Naive thymus-derived CD8-positive, alpha-beta T cell (primary cell): Measurements from ENCODE around the gene MYEOV. TPM values are rescaled to one million over a fixed set of nuclear protein-coding genes. Genes with fewer than 3 reads are reported as not detected.

ENCODE experiments used
- ATAC-seq, 2 donors: fragments of 150-1000 bp; cut with Tn5 transposase in 1 of 2; sonication (Bioruptor Pico), chemical (Tn5 transposase) in 1 of 2; 1 replicate in 1 of 2; 2 replicates in 1 of 2; pipeline ENCODE4 v1.10.0; 2021; ENCODE audit warnings: mild to moderate bottlenecking in 2 of 2, moderate library complexity in 2 of 2
- POLR2A ChIA-PET: fragments of 350-600 bp; sonication (Branson Sonifier 250); formaldehyde crosslinking; loops from one replicate; lab custom pipeline; 2021; ENCODE audit warnings: antibody characterized with exemption; lab: Charles Lee
- DNase-seq, 10 donors: peaks; one replicate each; pipeline versions ENCODE4 v3.0.0 to v3.0.0-alpha.2; 2020 to 2022
- H3K27ac Mint-ChIP-seq, 10 donors: one replicate each; pipeline ENCODE4 v1.8.0; 2020 to 2022; ENCODE audit warnings: mild to moderate bottlenecking in 10 of 10, mixed read lengths in 10 of 10, moderate library complexity in 4 of 10, inconsistent platforms in 1 of 10
- H3K27me3 Mint-ChIP-seq, 5 donors: one replicate each; pipeline ENCODE4 v1.8.0; 2021 to 2022; ENCODE audit warnings: mixed read lengths in 5 of 5
- H3K36me3 Mint-ChIP-seq, 3 donors: one replicate each; pipeline ENCODE4 v1.8.0; 2020 to 2022; ENCODE audit warnings: mixed read lengths in 3 of 3, mild to moderate bottlenecking in 2 of 3, inconsistent platforms in 1 of 3
- H3K4me1 Mint-ChIP-seq, 4 donors: one replicate each; pipeline ENCODE4 v1.8.0; 2021 to 2022; ENCODE audit warnings: mixed read lengths in 4 of 4
- H3K4me3 Mint-ChIP-seq, 10 donors: one replicate each; pipeline ENCODE4 v1.8.0; 2020 to 2022; ENCODE audit warnings: mild to moderate bottlenecking in 10 of 10, mixed read lengths in 10 of 10, moderate library complexity in 6 of 10, inconsistent platforms in 1 of 10
- H3K9me3 Mint-ChIP-seq, 9 donors: one replicate each; pipeline ENCODE4 v1.8.0; 2020 to 2022; ENCODE audit warnings: mixed read lengths in 9 of 9, mild to moderate bottlenecking in 3 of 9, inconsistent platforms in 1 of 9, moderate library complexity in 1 of 9
- polyA plus RNA-seq, 3 donors: library from polyadenylated mRNA; unstranded; fragments of 300-500 nt; fragmentation: Illumina TruSeq; gene quantifications; one replicate each; pipeline ENCODE4 v1.2.3, GENCODE V29; 2021
- total RNA-seq, 8 experiments: library from RNA in 2 of 8; stranded (reverse) in 2 of 8; gene quantifications; one replicate each; pipeline ENCODE4 v1.2.3 and lab custom pipeline; 2021 to 2026

The MYEOV gene
- total RNA-seq: not detected
- polyA plus RNA-seq: not detected
- total RNA-seq (lab: John Stamatoyannopoulos, UW): 0 to 0.29 (median 0) reads per million in 6 experiments

- Mint-ChIP-seq H3K27me3 (no peaks in the 10 kb centered on the region), H3K4me3 (no peak within 1 kb of the TSS), H3K4me1 (peaks cover 24 to 55% (median 39%) of the 10 kb centered on the region in 4 donors), H3K9me3 (peaks cover 0 to 2% (median 0%) of the 10 kb centered on the region in 9 donors), H3K36me3 (no peaks in the 10 kb centered on the region), H3K27ac (peak within 1 kb of the TSS in 1 of 10 donors; percentile 55)
- DNase-seq: peak in 1 of 10 donors; percentile 25
- ATAC-seq: no peak
- POLR2A ChIA-PET: interaction anchor here (0.5 to 1.5 kb wide), 2 partner anchors 18 to 349 kb away, joined by 3 read pairs; no protein-coding TSS in a partner anchor
Measured at GRCh38 chr11:69293819-69294505, at the start of gene MYEOV. Gene MYEOV, plus strand, starts transcription at chr11:69294155. Its CDS starts 1,200 bp downstream, at chr11:69295355.

- no peak overlapping the region for H3K4me3 Mint-ChIP-seq
- POLR2A ChIA-PET: no interaction called here
- peaks cover 0 to 3% (median 0%) of the 10 kb centered on the region in 9 donors for H3K9me3 Mint-ChIP-seq
- ATAC-seq (no peak), DNase-seq (peak in 1 of 10 donors; percentile 12)
- H3K36me3 Mint-ChIP-seq: no peaks in the 10 kb centered on the region
- peaks cover 5 to 18% (median 16%) of the 10 kb centered on the region in 4 donors for H3K4me1 Mint-ChIP-seq
- H3K27me3 Mint-ChIP-seq: peaks cover 0 to 3% (median 0%) of the 10 kb centered on the region in 5 donors
- H3K27ac Mint-ChIP-seq: no peak overlapping the region
Measured at GRCh38 chr11:69244266-69244665, 49.7 kb upstream of the MYEOV start.

GRCh38 chr11:69245041-69245440 is 48.9 kb upstream of the MYEOV start:
- Mint-ChIP-seq H3K4me1 (peaks cover 7 to 18% (median 16%) of the 10 kb centered on the region in 4 donors), H3K27ac (peak overlapping the region in 1 of 10 donors; percentile 34), H3K4me3 (no peak overlapping the region), H3K36me3 (no peaks in the 10 kb centered on the region), H3K27me3 (peaks cover 0 to 6% (median 0%) of the 10 kb centered on the region in 5 donors), H3K9me3 (peaks cover 0 to 3% (median 0%) of the 10 kb centered on the region in 9 donors)
- no peak for ATAC-seq
- POLR2A ChIA-PET: no interaction called here
- DNase-seq: peak in 1 of 10 donors; percentile 21

GRCh38 chr11:69245491-69246345 is 48.2 kb upstream of the MYEOV start:
- ATAC-seq (no peak), DNase-seq (no peak)
- peaks cover 0 to 3% (median 0%) of the 10 kb centered on the region in 9 donors for H3K9me3 Mint-ChIP-seq
- H3K4me3 Mint-ChIP-seq: no peak overlapping the region
- peaks cover 0 to 6% (median 0%) of the 10 kb centered on the region in 5 donors for H3K27me3 Mint-ChIP-seq
- H3K27ac Mint-ChIP-seq: peak overlapping the region in 1 of 10 donors; percentile 14
- H3K4me1 Mint-ChIP-seq: peaks cover 7 to 18% (median 16%) of the 10 kb centered on the region in 4 donors
- no peaks in the 10 kb centered on the region for H3K36me3 Mint-ChIP-seq
- POLR2A ChIA-PET: no interaction called here

GRCh38 chr11:69249311-69250185 is 44.4 kb upstream of the MYEOV start:
- H3K27ac Mint-ChIP-seq: no peak overlapping the region
- H3K27me3 Mint-ChIP-seq: peaks cover 1 to 17% (median 4%) of the 10 kb centered on the region in 5 donors
- H3K4me3 Mint-ChIP-seq: no peak overlapping the region
- POLR2A ChIA-PET: no interaction called here
- ATAC-seq: no peak
- H3K9me3 Mint-ChIP-seq: peaks cover 0 to 10% (median 0%) of the 10 kb centered on the region in 9 donors
- DNase-seq: peak in 1 of 10 donors; percentile 21
- H3K4me1 Mint-ChIP-seq: peaks cover 0 to 6% (median 0%) of the 10 kb centered on the region in 4 donors
- peaks cover 0 to 6% (median 6%) of the 10 kb centered on the region in 3 donors for H3K36me3 Mint-ChIP-seq

- Mint-ChIP-seq H3K27me3 (peaks cover 1 to 24% (median 8%) of the 10 kb centered on the region in 5 donors), H3K27ac (no peak overlapping the region)
- DNase-seq: no peak
Measured at GRCh38 chr11:69250186-69251056, 43.5 kb upstream of the MYEOV start.

GRCh38 chr11:69251057-69251393 is 42.9 kb upstream of the MYEOV start:
- ATAC-seq: no peak
- H3K4me3 Mint-ChIP-seq: no peak overlapping the region
- H3K27ac Mint-ChIP-seq: no peak overlapping the region
- no peak for DNase-seq
- peaks cover 0 to 12% (median 6%) of the 10 kb centered on the region in 3 donors for H3K36me3 Mint-ChIP-seq
- peaks cover 0 to 4% (median 0%) of the 10 kb centered on the region in 4 donors for H3K4me1 Mint-ChIP-seq
- POLR2A ChIA-PET: no interaction called here
- peaks cover 0 to 11% (median 5%) of the 10 kb centered on the region in 9 donors for H3K9me3 Mint-ChIP-seq
- H3K27me3 Mint-ChIP-seq: peaks cover 1 to 29% (median 8%) of the 10 kb centered on the region in 5 donors

More at GRCh38 chr11:69250186-69251056, 43.5 kb upstream of the MYEOV start:
- peak overlapping the region in 1 of 10 donors; percentile 24 for H3K4me3 Mint-ChIP-seq
- H3K9me3 Mint-ChIP-seq: peaks cover 0 to 10% (median under 1%) of the 10 kb centered on the region in 9 donors
- peaks cover 0 to 5% (median 0%) of the 10 kb centered on the region in 4 donors for H3K4me1 Mint-ChIP-seq
- peaks cover 0 to 6% (median 6%) of the 10 kb centered on the region in 3 donors for H3K36me3 Mint-ChIP-seq
- ATAC-seq: no peak
- POLR2A ChIA-PET: no interaction called here

- H3K9me3 Mint-ChIP-seq: peaks cover 0 to 12% (median 6%) of the 10 kb centered on the region in 9 donors
- POLR2A ChIA-PET: no interaction called here
Measured at GRCh38 chr11:69251639-69252489, 42.1 kb upstream of the MYEOV start.

GRCh38 chr11:69252490-69252837 is 41.5 kb upstream of the MYEOV start:
- Mint-ChIP-seq H3K9me3 (peaks cover 0 to 12% (median 6%) of the 10 kb centered on the region in 9 donors), H3K36me3 (peaks cover 0 to 14% (median 6%) of the 10 kb centered on the region in 3 donors), H3K4me1 (peaks cover 0 to 4% (median 0%) of the 10 kb centered on the region in 4 donors), H3K27me3 (peaks cover 1 to 35% (median 8%) of the 10 kb centered on the region in 5 donors), H3K4me3 (no peak overlapping the region), H3K27ac (no peak overlapping the region)
- POLR2A ChIA-PET: no interaction called here
- ATAC-seq (no peak), DNase-seq (no peak)

More at GRCh38 chr11:69251639-69252489, 42.1 kb upstream of the MYEOV start:
- H3K27me3 Mint-ChIP-seq: peaks cover 1 to 35% (median 8%) of the 10 kb centered on the region in 5 donors
- no peak overlapping the region for H3K27ac Mint-ChIP-seq
- no peak for ATAC-seq
- no peak for DNase-seq
- peaks cover 0 to 14% (median 6%) of the 10 kb centered on the region in 3 donors for H3K36me3 Mint-ChIP-seq
- H3K4me1 Mint-ChIP-seq: peaks cover 0 to 4% (median 0%) of the 10 kb centered on the region in 4 donors
- no peak overlapping the region for H3K4me3 Mint-ChIP-seq

GRCh38 chr11:69253028-69253427 is 40.9 kb upstream of the MYEOV start:
- Mint-ChIP-seq H3K27me3 (peaks cover 0 to 35% (median 8%) of the 10 kb centered on the region in 5 donors), H3K27ac (no peak overlapping the region)

More at GRCh38 chr11:69253028-69253427, 40.9 kb upstream of the MYEOV start:
- H3K9me3 Mint-ChIP-seq: peaks cover 0 to 12% (median 6%) of the 10 kb centered on the region in 9 donors
- H3K4me3 Mint-ChIP-seq: no peak overlapping the region
- peaks cover 0 to 14% (median 6%) of the 10 kb centered on the region in 3 donors for H3K36me3 Mint-ChIP-seq
- POLR2A ChIA-PET: no interaction called here
- ATAC-seq (no peak), DNase-seq (no peak)
- H3K4me1 Mint-ChIP-seq: peaks cover 0 to 4% (median 0%) of the 10 kb centered on the region in 4 donors
